Kidney epithelial cell (primary cell): Measurements from ENCODE around the gene STOM. TPM values are rescaled to one million over a fixed set of nuclear protein-coding genes. Genes with fewer than 3 reads are reported as not detected.

ENCODE experiments used
- DNase-seq: peaks from one replicate; pipeline ENCODE4 v3.0.0-alpha.2; 2010; ENCODE audit warnings: low read depth
- H3K27me3 ChIP-seq: 2 replicates; pipeline ENCODE4 v1.6.0; 2011; ENCODE audit warnings: low read length; ENCODE audit not compliant: control insufficient read depth, insufficient read depth
- H3K36me3 ChIP-seq: 2 replicates; pipeline ENCODE4 v1.5.1; 2011; ENCODE audit warnings: low read length; ENCODE audit not compliant: control insufficient read depth, insufficient read depth
- H3K4me3 ChIP-seq: 2 replicates; pipeline ENCODE4 v1.5.1; 2011; ENCODE audit warnings: low read depth, mild to moderate bottlenecking, control low read depth, low read length
- CTCF ChIP-seq: IDR thresholded peaks from 2 replicates; pipeline ENCODE4 v1.5.1; 2011; ENCODE audit warnings: mild to moderate bottlenecking, moderate library complexity, low read length, control low read depth, inconsistent platforms; ENCODE audit not compliant: insufficient read depth, poor library complexity, severe bottlenecking
- total RNA-seq: library from RNA; depleted of rRNA; stranded (reverse); fragments of >200 nt; gene quantifications from 2 replicates; pipeline ENCODE4 v1.2.3, GENCODE V29; 2015

STOM gene
- total RNA-seq, 1 donor from 2014 or later, result 16.8 TPM

GRCh38 chr9:121390372-121390771 is 20.3 kb upstream of the STOM start:
- Histone ChIP-seq H3K36me3 (no peaks in the 10 kb centered on the region), H3K4me3 (no peak overlapping the region), H3K27me3 (no peaks in the 10 kb centered on the region)
- no peak for DNase-seq
- TF ChIP-seq CTCF, result no peak

- Histone ChIP-seq H3K36me3 (no peaks in the 10 kb centered on the region), H3K4me3 (no peak overlapping the region), H3K27me3 (no peaks in the 10 kb centered on the region)
- no peak for TF ChIP-seq CTCF
- DNase-seq, result no peak
These were observed 18.3 kb upstream of the STOM start for GRCh38 chr9:121388140-121388905.

GRCh38 chr9:121386442-121387175 is 16.6 kb upstream of the STOM start:
- no peaks in the 10 kb centered on the region for H3K27me3 ChIP-seq
- H3K4me3 ChIP-seq, result no peak overlapping the region
- H3K36me3 ChIP-seq, result no peaks in the 10 kb centered on the region
- no peak for DNase-seq
- no peak for TF ChIP-seq CTCF

GRCh38 chr9:121383715-121384114 is 13.7 kb upstream of the STOM start:
- no peak for DNase-seq

GRCh38 chr9:121380846-121381245 is 10.8 kb upstream of the STOM start:
- H3K4me3 ChIP-seq, result no peak overlapping the region
- H3K27me3 ChIP-seq, result no peaks in the 10 kb centered on the region
- no peak for TF ChIP-seq CTCF
- DNase-seq, result no peak
- no peaks in the 10 kb centered on the region for H3K36me3 ChIP-seq

More at GRCh38 chr9:121383715-121384114, 13.7 kb upstream of the STOM start:
- TF ChIP-seq CTCF, result no peak
- Histone ChIP-seq H3K36me3 (no peaks in the 10 kb centered on the region), H3K4me3 (no peak overlapping the region), H3K27me3 (no peaks in the 10 kb centered on the region)
